ENCODE measurements around the gene OR2AE1.

Gene OR2AE1

DNA sequence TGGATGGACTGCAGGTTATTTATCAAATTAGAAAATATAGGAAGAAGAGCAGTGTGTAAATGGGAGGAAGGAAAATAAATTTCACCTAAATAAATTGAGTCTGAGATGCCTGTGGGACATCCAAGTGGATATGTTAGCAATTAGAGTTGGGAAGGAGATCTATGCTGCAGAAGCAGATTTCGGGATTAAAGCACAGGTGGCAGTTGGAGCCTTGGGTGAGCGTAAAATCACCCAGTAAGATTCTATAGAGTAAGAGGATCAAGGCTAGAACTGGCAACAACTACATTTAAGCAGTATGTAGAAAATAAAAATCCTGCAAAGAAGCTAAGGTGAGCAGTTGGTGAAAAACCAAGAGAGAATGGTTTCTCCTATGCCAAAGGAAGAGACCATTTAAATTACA is 34.1 kb upstream of the OR2AE1 start:
- Histone ChIP-seq H3K4me1 (ENCODE audit: control extremely low read depth in 1 of 4, control insufficient read depth in 4 of 4, insufficient read depth in 4 of 4, low read length in 3 of 4) (no peaks in the 10 kb centered on the region), H3K27me3 (replicated peaks in 2 of 5; ENCODE audit: control insufficient read depth in 4 of 5, insufficient read depth in 5 of 5, low read length in 4 of 5) (no peaks in the 10 kb centered on the region), H3K9me3 (ENCODE audit: control extremely low read depth in 1 of 5, control insufficient read depth in 4 of 5, insufficient read depth in 2 of 5, low read depth in 1 of 5, low read length in 4 of 5) (no peaks in the 10 kb centered on the region), H3K27ac (ENCODE audit: insufficient read depth in 1 of 2, low read depth in 1 of 2, low read length in 2 of 2, poor library complexity in 1 of 2, severe bottlenecking in 2 of 2) (no peak overlapping the region), H3K36me3 (ENCODE audit: control insufficient read depth in 4 of 4, insufficient read depth in 4 of 4, low read length in 3 of 4) (peaks cover 15 to 53% (median 34%) of the 10 kb centered on the region in 4 experiments), H3K4me3 (ENCODE audit: control insufficient read depth in 1 of 7, extremely low read depth in 1 of 7, insufficient read depth in 4 of 7, low read depth in 2 of 7, low read length in 6 of 7) (no peak overlapping the region)
- CTCF ChIA-PET: interaction anchor here (1.1 to 13.3 kb wide), 3 partner anchors 39 to 171 kb away, joined by 4 to 213 read pairs (median 6); no protein-coding TSS in a partner anchor
- POLR2A ChIA-PET: no interaction called here
- 100% methylated on average over 1 of the region's 2 CpGs for WGBS (ENCODE audit: insufficient coverage)
- no peak for DNase-seq

- Histone ChIP-seq H3K27ac (ENCODE audit: insufficient read depth in 1 of 2, low read depth in 1 of 2, low read length in 2 of 2, poor library complexity in 1 of 2, severe bottlenecking in 2 of 2) (no peak overlapping the region), H3K4me3 (ENCODE audit: control insufficient read depth in 1 of 7, extremely low read depth in 1 of 7, insufficient read depth in 4 of 7, low read depth in 2 of 7, low read length in 6 of 7) (no peak overlapping the region), H3K9me3 (ENCODE audit: control extremely low read depth in 1 of 5, control insufficient read depth in 4 of 5, insufficient read depth in 2 of 5, low read depth in 1 of 5, low read length in 4 of 5) (peaks cover 0 to 4% (median 0%) of the 10 kb centered on the region in 5 experiments), H3K36me3 (ENCODE audit: control insufficient read depth in 4 of 4, insufficient read depth in 4 of 4, low read length in 3 of 4) (peaks cover 20 to 82% (median 58%) of the 10 kb centered on the region in 4 experiments), H3K27me3 (replicated peaks in 2 of 5; ENCODE audit: control insufficient read depth in 4 of 5, insufficient read depth in 5 of 5, low read length in 4 of 5) (no peaks in the 10 kb centered on the region), H3K4me1 (ENCODE audit: control extremely low read depth in 1 of 4, control insufficient read depth in 4 of 4, insufficient read depth in 4 of 4, low read length in 3 of 4) (peaks cover 0 to 3% (median 0%) of the 10 kb centered on the region in 4 experiments)
- CTCF ChIA-PET: no interaction called here
- DNase-seq: no peak
- POLR2A ChIA-PET: no interaction called here
- WGBS (ENCODE audit: insufficient coverage): 98% methylated on average over 10 of the region's 10 CpGs
These were observed 24.7 kb upstream of the OR2AE1 start for GRCh38 chr7:99901581-99901980.

GRCh38 chr7:99899830-99900519 is 23.1 kb upstream of the OR2AE1 start:
- WGBS (ENCODE audit: insufficient coverage): 96% methylated on average over 2 of the region's 6 CpGs
- Histone ChIP-seq H3K27me3 (replicated peaks in 2 of 5; ENCODE audit: control insufficient read depth in 4 of 5, insufficient read depth in 5 of 5, low read length in 4 of 5) (no peaks in the 10 kb centered on the region), H3K4me3 (ENCODE audit: control insufficient read depth in 1 of 7, extremely low read depth in 1 of 7, insufficient read depth in 4 of 7, low read depth in 2 of 7, low read length in 6 of 7) (no peak overlapping the region), H3K4me1 (ENCODE audit: control extremely low read depth in 1 of 4, control insufficient read depth in 4 of 4, insufficient read depth in 4 of 4, low read length in 3 of 4) (peaks cover 0 to 3% (median 0%) of the 10 kb centered on the region in 4 experiments), H3K9me3 (ENCODE audit: control extremely low read depth in 1 of 5, control insufficient read depth in 4 of 5, insufficient read depth in 2 of 5, low read depth in 1 of 5, low read length in 4 of 5) (peaks cover 0 to 4% (median 0%) of the 10 kb centered on the region in 5 experiments), H3K36me3 (ENCODE audit: control insufficient read depth in 4 of 4, insufficient read depth in 4 of 4, low read length in 3 of 4) (peaks cover 20 to 69% (median 49%) of the 10 kb centered on the region in 4 experiments), H3K27ac (ENCODE audit: insufficient read depth in 1 of 2, low read depth in 1 of 2, low read length in 2 of 2, poor library complexity in 1 of 2, severe bottlenecking in 2 of 2) (no peak overlapping the region)
- POLR2A ChIA-PET: no interaction called here
- CTCF ChIA-PET: no interaction called here
- DNase-seq: no peak

GRCh38 chr7:99898836-99899235 is 22.0 kb upstream of the OR2AE1 start:
- peaks cover 0 to 4% (median 0%) of the 10 kb centered on the region in 5 experiments for H3K9me3 ChIP-seq (ENCODE audit: control extremely low read depth in 1 of 5, control insufficient read depth in 4 of 5, insufficient read depth in 2 of 5, low read depth in 1 of 5, low read length in 4 of 5)
- H3K27me3 ChIP-seq (replicated peaks in 2 of 5; ENCODE audit: control insufficient read depth in 4 of 5, insufficient read depth in 5 of 5, low read length in 4 of 5): no peaks in the 10 kb centered on the region
- 93% methylated on average over 3 of the region's 3 CpGs for WGBS (ENCODE audit: insufficient coverage)
- no peak overlapping the region for H3K27ac ChIP-seq (ENCODE audit: insufficient read depth in 1 of 2, low read depth in 1 of 2, low read length in 2 of 2, poor library complexity in 1 of 2, severe bottlenecking in 2 of 2)
- ChIA-PET CTCF (no interaction called here), POLR2A (no interaction called here)
- H3K36me3 ChIP-seq (ENCODE audit: control insufficient read depth in 4 of 4, insufficient read depth in 4 of 4, low read length in 3 of 4): peaks cover 17 to 61% (median 40%) of the 10 kb centered on the region in 4 experiments
- no peak for DNase-seq
- peaks cover 0 to 3% (median 0%) of the 10 kb centered on the region in 4 experiments for H3K4me1 ChIP-seq (ENCODE audit: control extremely low read depth in 1 of 4, control insufficient read depth in 4 of 4, insufficient read depth in 4 of 4, low read length in 3 of 4)
- H3K4me3 ChIP-seq (ENCODE audit: control insufficient read depth in 1 of 7, extremely low read depth in 1 of 7, insufficient read depth in 4 of 7, low read depth in 2 of 7, low read length in 6 of 7): no peak overlapping the region

DNA sequence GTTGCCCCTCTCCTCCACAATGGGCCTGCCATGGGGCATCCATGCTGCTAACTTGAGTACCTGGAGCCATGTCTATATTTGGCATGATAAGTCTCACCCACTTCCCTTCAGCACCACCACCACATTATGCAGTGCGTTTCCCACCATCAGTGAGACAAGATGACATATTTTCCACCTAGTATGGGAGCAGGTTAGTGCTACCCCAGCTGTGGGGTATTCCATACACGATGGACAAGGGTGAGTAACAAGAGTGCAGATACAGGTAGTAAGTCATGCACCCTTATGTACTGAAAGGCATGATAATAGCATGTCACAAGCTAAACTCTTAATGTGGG is 21.2 kb upstream of the OR2AE1 start:
- H3K27me3 ChIP-seq (replicated peaks in 2 of 5; ENCODE audit: control insufficient read depth in 4 of 5, insufficient read depth in 5 of 5, low read length in 4 of 5): no peaks in the 10 kb centered on the region
- H3K9me3 ChIP-seq (ENCODE audit: control extremely low read depth in 1 of 5, control insufficient read depth in 4 of 5, insufficient read depth in 2 of 5, low read depth in 1 of 5, low read length in 4 of 5): peaks cover 0 to 4% (median 0%) of the 10 kb centered on the region in 5 experiments
- H3K36me3 ChIP-seq (ENCODE audit: control insufficient read depth in 4 of 4, insufficient read depth in 4 of 4, low read length in 3 of 4): peaks cover 15 to 53% (median 32%) of the 10 kb centered on the region in 4 experiments
- no peak overlapping the region for H3K4me3 ChIP-seq (ENCODE audit: control insufficient read depth in 1 of 7, extremely low read depth in 1 of 7, insufficient read depth in 4 of 7, low read depth in 2 of 7, low read length in 6 of 7)
- no peak for DNase-seq
- no peak overlapping the region for H3K27ac ChIP-seq (ENCODE audit: insufficient read depth in 1 of 2, low read depth in 1 of 2, low read length in 2 of 2, poor library complexity in 1 of 2, severe bottlenecking in 2 of 2)
- WGBS (ENCODE audit: insufficient coverage): no CpG with 5 or more reads among the region's 2 CpGs
- CTCF ChIA-PET: no interaction called here
- peaks cover 0 to 3% (median 0%) of the 10 kb centered on the region in 4 experiments for H3K4me1 ChIP-seq (ENCODE audit: control extremely low read depth in 1 of 4, control insufficient read depth in 4 of 4, insufficient read depth in 4 of 4, low read length in 3 of 4)
- POLR2A ChIA-PET: no interaction called here

DNA sequence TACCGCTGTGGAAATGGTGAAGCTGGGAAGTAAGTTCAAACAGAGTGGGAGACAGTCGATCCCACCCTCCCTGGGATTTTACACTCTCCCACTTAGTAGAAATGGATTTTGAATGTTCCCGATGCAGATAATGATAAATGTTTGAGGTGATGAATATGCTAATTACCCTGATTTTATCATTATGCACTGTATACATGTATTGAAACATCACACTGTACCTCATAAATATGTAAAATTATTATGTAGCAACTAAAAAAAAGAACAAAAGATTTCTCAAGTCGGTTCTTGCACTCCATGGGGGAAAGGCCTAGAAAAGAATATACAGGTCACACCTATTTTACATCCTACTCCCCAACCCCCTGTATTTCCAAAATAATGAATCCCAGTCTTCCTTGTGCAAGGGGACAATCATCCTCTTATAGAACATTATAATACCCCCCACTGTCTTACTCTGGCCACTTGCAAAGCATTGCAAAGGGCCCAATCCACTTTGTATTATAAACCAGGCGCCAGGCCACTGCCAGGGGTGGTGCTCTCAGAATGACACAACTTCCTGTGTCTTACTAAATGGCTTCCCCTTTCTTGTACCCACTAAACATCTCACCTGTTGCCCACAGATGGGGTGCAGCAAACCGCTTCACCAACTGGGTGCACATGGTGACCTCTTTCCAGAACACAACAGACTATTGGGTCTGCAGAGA is 20.6 kb upstream of the OR2AE1 start:
- ChIA-PET CTCF (no interaction called here), POLR2A (no interaction called here)
- Histone ChIP-seq H3K27ac (ENCODE audit: insufficient read depth in 1 of 2, low read depth in 1 of 2, low read length in 2 of 2, poor library complexity in 1 of 2, severe bottlenecking in 2 of 2) (no peak overlapping the region), H3K4me1 (ENCODE audit: control extremely low read depth in 1 of 4, control insufficient read depth in 4 of 4, insufficient read depth in 4 of 4, low read length in 3 of 4) (peaks cover 0 to 3% (median 0%) of the 10 kb centered on the region in 4 experiments), H3K27me3 (replicated peaks in 2 of 5; ENCODE audit: control insufficient read depth in 4 of 5, insufficient read depth in 5 of 5, low read length in 4 of 5) (no peaks in the 10 kb centered on the region), H3K36me3 (ENCODE audit: control insufficient read depth in 4 of 4, insufficient read depth in 4 of 4, low read length in 3 of 4) (peaks cover 11 to 49% (median 28%) of the 10 kb centered on the region in 4 experiments), H3K4me3 (ENCODE audit: control insufficient read depth in 1 of 7, extremely low read depth in 1 of 7, insufficient read depth in 4 of 7, low read depth in 2 of 7, low read length in 6 of 7) (no peak overlapping the region), H3K9me3 (ENCODE audit: control extremely low read depth in 1 of 5, control insufficient read depth in 4 of 5, insufficient read depth in 2 of 5, low read depth in 1 of 5, low read length in 4 of 5) (peaks cover 0 to 4% (median 0%) of the 10 kb centered on the region in 5 experiments)
- no peak for DNase-seq
- WGBS (ENCODE audit: insufficient coverage): 100% methylated on average over 2 of the region's 6 CpGs

DNA sequence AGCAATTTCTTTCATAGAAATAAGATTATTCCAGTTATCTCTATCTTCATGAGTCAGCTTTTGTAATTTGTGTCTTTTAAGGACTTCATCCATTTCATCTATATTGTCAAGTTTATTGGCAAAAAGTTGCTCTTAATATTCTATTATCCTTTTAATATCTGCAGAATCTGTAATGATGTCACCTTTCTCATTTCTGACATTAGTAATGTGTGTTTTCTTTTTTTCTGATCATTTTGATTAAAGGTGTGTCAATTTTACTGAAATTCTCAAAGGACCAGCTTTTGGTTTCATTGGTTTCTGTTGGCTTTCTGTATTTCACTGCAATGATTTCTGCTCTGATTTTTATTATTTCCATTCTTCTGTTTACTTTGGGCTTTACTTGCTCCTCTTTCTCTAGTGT is 17.9 kb upstream of the OR2AE1 start:
- peaks cover 0 to 8% (median 1%) of the 10 kb centered on the region in 5 experiments for H3K9me3 ChIP-seq (ENCODE audit: control extremely low read depth in 1 of 5, control insufficient read depth in 4 of 5, insufficient read depth in 2 of 5, low read depth in 1 of 5, low read length in 4 of 5)
- no peak overlapping the region for H3K4me3 ChIP-seq (ENCODE audit: control insufficient read depth in 1 of 7, extremely low read depth in 1 of 7, insufficient read depth in 4 of 7, low read depth in 2 of 7, low read length in 6 of 7)
- H3K36me3 ChIP-seq (ENCODE audit: control insufficient read depth in 4 of 4, insufficient read depth in 4 of 4, low read length in 3 of 4): peaks cover 16 to 46% (median 25%) of the 10 kb centered on the region in 4 experiments
- DNase-seq: no peak
- H3K4me1 ChIP-seq (ENCODE audit: control extremely low read depth in 1 of 4, control insufficient read depth in 4 of 4, insufficient read depth in 4 of 4, low read length in 3 of 4): peaks cover 0 to 3% (median 0%) of the 10 kb centered on the region in 4 experiments
- ChIA-PET POLR2A (no interaction called here), CTCF (interaction anchor here (0.6 kb wide), 1 partner anchor 406 kb away, joined by 3 read pairs; no protein-coding TSS in a partner anchor)
- H3K27me3 ChIP-seq (replicated peaks in 2 of 5; ENCODE audit: control insufficient read depth in 4 of 5, insufficient read depth in 5 of 5, low read length in 4 of 5): no peaks in the 10 kb centered on the region
- no peak overlapping the region for H3K27ac ChIP-seq (ENCODE audit: insufficient read depth in 1 of 2, low read depth in 1 of 2, low read length in 2 of 2, poor library complexity in 1 of 2, severe bottlenecking in 2 of 2)
